HepG2 (cell line): ENCODE measurements around the gene JCAD. TPM values are rescaled to one million over a fixed set of nuclear protein-coding genes. Genes with fewer than 3 reads are reported as not detected.

Source experiments
- ATAC-seq: fragments of 200-7000 bp; cut with Tn5 transposase; 3 replicates; pipeline ENCODE4 v1.9.1; 2020; ENCODE audit warnings: mild to moderate bottlenecking, moderate library complexity
- BruUV-seq: library from RNA; stranded (reverse); fragments of 400-500 nt; replicated peaks from 2 replicates; lab custom pipeline; 2021; lab: Mats Ljungman, UMichigan
- CTCF ChIA-PET: fragments of 300-600 bp; formaldehyde crosslinking; extraction: SDS; loops from one replicate; lab custom pipeline; 2021; ENCODE audit warnings: low total read pairs, inconsistent platforms, low intra/inter-chr PET ratio; lab: Yijun Ruan, JAX
- POLR2A ChIA-PET: fragments of 350-600 bp; sonication (Branson Sonifier 250); formaldehyde crosslinking; loops from one replicate; lab custom pipeline; 2020; ENCODE audit warnings: antibody characterized with exemption, inconsistent platforms; lab: Yijun Ruan, JAX
- DNase-seq: peaks from one replicate; pipeline ENCODE4 v3.0.0-alpha.2; 2015; ENCODE audit warnings: low spot score
- FAIRE-seq: peaks from 3 replicates; lab custom pipeline; 2011; peaks lifted over from hg19 to GRCh38; lab: Jason Lieb, UNC
- H2AFZ ChIP-seq: one replicate; pipeline ENCODE4 v1.6.1; 2011; ENCODE audit warnings: low read length, inconsistent platforms
- H3K27ac ChIP-seq: fragments of 300-600 bp; 3 replicates; pipeline ENCODE4 v1.8.0; 2011; ENCODE audit warnings: mixed run types, mild to moderate bottlenecking, mixed read lengths, low read length, inconsistent platforms; ENCODE audit not compliant: insufficient read depth; ENCODE audit errors: extremely low read length
- H3K27me3 ChIP-seq, 2 experiments: fragments of 200-600 bp in 1 of 2; 2 replicates in 1 of 2; 3 replicates in 1 of 2; pipeline versions ENCODE4 v1.6.0 to v1.8.0; 2011; ENCODE audit warnings: low read length in 2 of 2, mild to moderate bottlenecking in 2 of 2, moderate library complexity in 2 of 2, inconsistent platforms in 1 of 2; ENCODE audit not compliant: insufficient read depth in 2 of 2, control insufficient read depth in 1 of 2
- H3K36me3 ChIP-seq, 2 experiments: fragments of 200-600 bp in 1 of 2; replicated peaks in 1 of 2; 2 replicates in 1 of 2; 3 replicates in 1 of 2; pipeline versions ENCODE4 v1.5.1 to v1.8.0; 2011; ENCODE audit warnings: low read length in 2 of 2, inconsistent platforms in 1 of 2; ENCODE audit not compliant: insufficient read depth in 2 of 2, control insufficient read depth in 1 of 2
- H3K4me1 ChIP-seq: 2 replicates; pipeline ENCODE4 v1.5.1; 2012; ENCODE audit warnings: low read length, inconsistent platforms; ENCODE audit not compliant: insufficient read depth
- H3K4me2 ChIP-seq: 2 replicates; pipeline ENCODE4 v1.6.0; 2011; ENCODE audit warnings: low read depth, low read length, inconsistent platforms
- H3K4me3 ChIP-seq, 3 experiments: fragments of 200-600 bp in 1 of 3; sonication (generic), shearing (Covaris generic) in 1 of 3; replicated peaks in 1 of 3; 2 replicates each; pipeline ENCODE4 v1.5.1; 2011 to 2016; ENCODE audit warnings: low read length in 3 of 3, inconsistent platforms in 2 of 3, low read depth in 2 of 3, mild to moderate bottlenecking in 2 of 3, control low read depth in 1 of 3, mixed read lengths in 1 of 3; ENCODE audit not compliant: insufficient read depth in 1 of 3
- H3K79me2 ChIP-seq: one replicate; pipeline ENCODE4 v1.6.1; 2011; ENCODE audit warnings: low read length, inconsistent platforms; ENCODE audit not compliant: insufficient read depth
- H3K9ac ChIP-seq: 2 replicates; pipeline ENCODE4 v1.6.0; 2011; ENCODE audit warnings: mild to moderate bottlenecking, low read depth, low read length, inconsistent platforms; ENCODE audit not compliant: insufficient read depth
- H3K9me3 ChIP-seq: 2 replicates; pipeline ENCODE4 v1.5.1; 2012; ENCODE audit warnings: mild to moderate bottlenecking, low read length
- H4K20me1 ChIP-seq: 2 replicates; pipeline ENCODE4 v1.6.0; 2011; ENCODE audit warnings: inconsistent platforms, mild to moderate bottlenecking, low read length, moderate library complexity; ENCODE audit not compliant: insufficient read depth
- ASH2L ChIP-seq: fragments of 300-600, 200-600 bp; sonication (generic); IDR thresholded peaks from 2 replicates; pipeline ENCODE4 v1.7.0; 2017; ENCODE audit warnings: low read depth, mild to moderate bottlenecking, moderate library complexity, mixed read lengths, low read length; ENCODE audit not compliant: insufficient read length
- DMAP1 ChIP-seq: IDR thresholded peaks from 2 replicates; pipeline ENCODE4 v1.6.1; 2016
- HNF1A ChIP-seq, 2 experiments: sonication (generic) in 1 of 2; formaldehyde crosslinking in 1 of 2; IDR thresholded peaks; 2 replicates each; pipeline versions ENCODE4 v1.4.0 to v1.6.1; 2016 to 2020; ENCODE audit warnings: borderline replicate concordance in 1 of 2, low read depth in 1 of 2, mild to moderate bottlenecking in 1 of 2, missing genetic modification reagents in 1 of 2
- NFE2 ChIP-seq: sonication (generic); formaldehyde crosslinking; IDR thresholded peaks from 2 replicates; pipeline ENCODE4 v1.4.0; 2020; ENCODE audit warnings: missing genetic modification reagents
- PBX2 ChIP-seq: IDR thresholded peaks from 2 replicates; pipeline ENCODE4 v1.6.1; 2016; ENCODE audit warnings: control low read depth
- SCMH1 ChIP-seq: sonication (generic); formaldehyde crosslinking; IDR thresholded peaks from 2 replicates; pipeline ENCODE4 v1.9.0; 2021; ENCODE audit warnings: missing genetic modification reagents, mild to moderate bottlenecking, borderline replicate concordance
- ZNF33A ChIP-seq: sonication (generic); formaldehyde crosslinking; IDR thresholded peaks from 2 replicates; pipeline ENCODE4 v1.5.1; 2020; ENCODE audit warnings: missing genetic modification reagents, mild to moderate bottlenecking, moderate library complexity, borderline replicate concordance
- ZNF570 ChIP-seq: sonication (generic); formaldehyde crosslinking; IDR thresholded peaks from 2 replicates; pipeline ENCODE4 v1.4.0; 2020; ENCODE audit warnings: mild to moderate bottlenecking, missing genetic modification reagents, borderline replicate concordance
- WGBS: methylation state at CpG from one replicate; pipeline ENCODE4 v1.1.6; 2017; ENCODE audit warnings: low lambda C conversion rate; 5-methylcytosine and 5-hydroxymethylcytosine counted together
- in situ Hi-C: cut with HindIII; loops from 2 replicates; pipeline ENCODE4 v1.10.0; 2017; ENCODE audit warnings: low pct_unique_long_range_greater_than_20kb; ENCODE audit not compliant: extremely low pct_ligation_motif_present
- intact Hi-C: fragments of 100-400 bp; cut with micrococcal nuclease; formaldehyde crosslinking; loops from one replicate; pipeline ENCODE4 v1.10.0; 2022; ENCODE audit not compliant: unreplicated experiment
- polyA plus RNA-seq, 8 experiments: library from polyadenylated mRNA; depleted of rRNA in 3 of 8; stranded (reverse) in 7 of 8; unstranded in 1 of 8; fragments of >200 nt; fragmentation: Illumina TruSeq in 4 of 8; extraction: Trizol in 4 of 8; gene quantifications; 2 replicates each; pipeline versions ENCODE4 v1.2.1 to v1.2.3, GENCODE V29; 2011 to 2016; ENCODE audit warnings: low read depth in 4 of 8, missing spikeins in 1 of 8, mixed read lengths in 1 of 8; ENCODE audit not compliant: insufficient read depth in 1 of 8
- total RNA-seq, 5 experiments: library from RNA; depleted of rRNA; stranded (reverse); fragments of >200 nt; fragmentation: Illumina TruSeq; extraction: Trizol; gene quantifications; 2 replicates each; pipeline ENCODE4 v1.2.3, GENCODE V29; 2016; ENCODE audit warnings: low read depth in 1 of 5
- TF ChIP-seq, protein P1 (sequence below): sonication (generic); formaldehyde crosslinking; IDR thresholded peaks from 2 replicates; pipeline ENCODE4 v1.5.0; 2020; ENCODE audit warnings: mild to moderate bottlenecking, missing genetic modification reagents, borderline replicate concordance
- TF ChIP-seq, protein P2 (sequence below): IDR thresholded peaks from 2 replicates; pipeline ENCODE4 v1.6.1; 2016; ENCODE audit warnings: mild to moderate bottlenecking, missing biosample characterization, missing genetic modification reagents
- TF ChIP-seq, protein P3 (sequence below): sonication (generic); formaldehyde crosslinking; IDR thresholded peaks from 2 replicates; pipeline ENCODE4 v1.4.0; 2020; ENCODE audit warnings: missing genetic modification reagents, borderline replicate concordance

JCAD gene
- total and polyA plus RNA-seq, 2 of the 13 experiments (the other 11 are each of a cell fraction or from before 2014, with no cell fraction given) = 0.04 to 0.08 TPM

DNA sequence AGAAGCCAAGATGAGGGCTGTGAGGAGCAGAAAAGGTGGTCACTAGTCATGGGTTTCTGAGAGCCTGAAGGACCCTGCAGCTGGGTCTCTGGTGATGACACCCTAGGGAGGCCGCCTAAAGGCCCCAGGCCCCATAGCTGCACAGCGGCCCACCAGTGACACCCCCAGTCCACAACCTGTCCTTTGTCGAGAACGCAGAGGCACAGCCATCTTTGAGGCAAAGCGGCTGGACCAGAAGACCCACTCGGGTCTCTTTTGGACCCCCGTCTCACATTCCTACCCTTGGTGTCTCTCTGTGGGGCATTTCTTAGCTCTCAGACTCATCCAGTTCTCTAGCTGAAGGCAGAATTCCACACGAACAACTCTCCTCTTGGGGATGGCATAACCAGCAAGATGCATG, 18.8 kb downstream of the JCAD start:
- intact Hi-C loops (no loop called here), in situ Hi-C loops (no loop called here)
- ChIA-PET POLR2A (no interaction called here), CTCF (no interaction called here)
- peaks cover 0 to 1% of the 10 kb centered on the region in 2 experiments; a peak in 1 of 5 replicates for H3K27me3 ChIP-seq
- H3K27ac ChIP-seq = no peak overlapping the region
- no peak for FAIRE-seq
- H3K9ac ChIP-seq = no peak overlapping the region
- H3K9me3 ChIP-seq = no peaks in the 10 kb centered on the region
- ATAC-seq = no peak
- H3K4me1 ChIP-seq = 0 out of 2 replicates have a peak, but pooled peaks cover 7% of the 10 kb centered on the region
- no peak overlapping the region for H3K4me2 ChIP-seq
- 83% methylated on average over 7 of the region's 8 CpGs for WGBS
- TF ChIP-seq ASH2L = no peak
- TF ChIP-seq, protein P1, sequence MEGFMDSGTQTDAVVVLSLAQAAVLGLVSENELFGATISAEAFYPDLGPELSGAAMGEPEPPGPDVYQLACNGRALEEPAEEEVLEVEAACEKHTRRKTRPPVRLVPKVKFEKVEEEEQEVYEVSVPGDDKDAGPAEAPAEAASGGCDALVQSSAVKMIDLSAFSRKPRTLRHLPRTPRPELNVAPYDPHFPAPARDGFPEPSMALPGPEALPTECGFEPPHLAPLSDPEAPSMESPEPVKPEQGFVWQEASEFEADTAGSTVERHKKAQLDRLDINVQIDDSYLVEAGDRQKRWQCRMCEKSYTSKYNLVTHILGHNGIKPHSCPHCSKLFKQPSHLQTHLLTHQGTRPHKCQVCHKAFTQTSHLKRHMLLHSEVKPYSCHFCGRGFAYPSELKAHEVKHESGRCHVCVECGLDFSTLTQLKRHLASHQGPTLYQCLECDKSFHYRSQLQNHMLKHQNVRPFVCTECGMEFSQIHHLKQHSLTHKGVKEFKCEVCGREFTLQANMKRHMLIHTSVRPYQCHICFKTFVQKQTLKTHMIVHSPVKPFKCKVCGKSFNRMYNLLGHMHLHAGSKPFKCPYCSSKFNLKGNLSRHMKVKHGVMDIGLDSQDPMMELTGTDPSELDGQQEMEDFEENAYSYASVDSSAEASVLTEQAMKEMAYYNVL (CRISPR knock-in tag) = no peak
- no peak for TF ChIP-seq PBX2
- no peak for TF ChIP-seq NFE2 (CRISPR knock-in tag)
- TF ChIP-seq, protein P2, sequence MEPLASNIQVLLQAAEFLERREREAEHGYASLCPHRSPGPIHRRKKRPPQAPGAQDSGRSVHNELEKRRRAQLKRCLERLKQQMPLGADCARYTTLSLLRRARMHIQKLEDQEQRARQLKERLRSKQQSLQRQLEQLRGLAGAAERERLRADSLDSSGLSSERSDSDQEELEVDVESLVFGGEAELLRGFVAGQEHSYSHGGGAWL (CRISPR knock-in tag) = no peak
- TF ChIP-seq ZNF33A (CRISPR knock-in tag) = no peak
- TF ChIP-seq SCMH1 (CRISPR knock-in tag) = no peak
- no peak for TF ChIP-seq ZNF570 (CRISPR knock-in tag)
- TF ChIP-seq, protein P3, sequence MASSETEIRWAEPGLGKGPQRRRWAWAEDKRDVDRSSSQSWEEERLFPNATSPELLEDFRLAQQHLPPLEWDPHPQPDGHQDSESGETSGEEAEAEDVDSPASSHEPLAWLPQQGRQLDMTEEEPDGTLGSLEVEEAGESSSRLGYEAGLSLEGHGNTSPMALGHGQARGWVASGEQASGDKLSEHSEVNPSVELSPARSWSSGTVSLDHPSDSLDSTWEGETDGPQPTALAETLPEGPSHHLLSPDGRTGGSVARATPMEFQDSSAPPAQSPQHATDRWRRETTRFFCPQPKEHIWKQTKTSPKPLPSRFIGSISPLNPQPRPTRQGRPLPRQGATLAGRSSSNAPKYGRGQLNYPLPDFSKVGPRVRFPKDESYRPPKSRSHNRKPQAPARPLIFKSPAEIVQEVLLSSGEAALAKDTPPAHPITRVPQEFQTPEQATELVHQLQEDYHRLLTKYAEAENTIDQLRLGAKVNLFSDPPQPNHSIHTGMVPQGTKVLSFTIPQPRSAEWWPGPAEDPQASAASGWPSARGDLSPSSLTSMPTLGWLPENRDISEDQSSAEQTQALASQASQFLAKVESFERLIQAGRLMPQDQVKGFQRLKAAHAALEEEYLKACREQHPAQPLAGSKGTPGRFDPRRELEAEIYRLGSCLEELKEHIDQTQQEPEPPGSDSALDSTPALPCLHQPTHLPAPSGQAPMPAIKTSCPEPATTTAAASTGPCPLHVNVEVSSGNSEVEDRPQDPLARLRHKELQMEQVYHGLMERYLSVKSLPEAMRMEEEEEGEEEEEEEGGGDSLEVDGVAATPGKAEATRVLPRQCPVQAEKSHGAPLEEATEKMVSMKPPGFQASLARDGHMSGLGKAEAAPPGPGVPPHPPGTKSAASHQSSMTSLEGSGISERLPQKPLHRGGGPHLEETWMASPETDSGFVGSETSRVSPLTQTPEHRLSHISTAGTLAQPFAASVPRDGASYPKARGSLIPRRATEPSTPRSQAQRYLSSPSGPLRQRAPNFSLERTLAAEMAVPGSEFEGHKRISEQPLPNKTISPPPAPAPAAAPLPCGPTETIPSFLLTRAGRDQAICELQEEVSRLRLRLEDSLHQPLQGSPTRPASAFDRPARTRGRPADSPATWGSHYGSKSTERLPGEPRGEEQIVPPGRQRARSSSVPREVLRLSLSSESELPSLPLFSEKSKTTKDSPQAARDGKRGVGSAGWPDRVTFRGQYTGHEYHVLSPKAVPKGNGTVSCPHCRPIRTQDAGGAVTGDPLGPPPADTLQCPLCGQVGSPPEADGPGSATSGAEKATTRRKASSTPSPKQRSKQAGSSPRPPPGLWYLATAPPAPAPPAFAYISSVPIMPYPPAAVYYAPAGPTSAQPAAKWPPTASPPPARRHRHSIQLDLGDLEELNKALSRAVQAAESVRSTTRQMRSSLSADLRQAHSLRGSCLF (CRISPR knock-in tag) = no peak
- TF ChIP-seq DMAP1 (CRISPR knock-in tag) = no peak
- TF ChIP-seq HNF1A (IDR thresholded peaks at IDR 0.05; ENCODE audit: low read depth) = no peak
- no peak for TF ChIP-seq HNF1A (CRISPR knock-in tag; IDR thresholded peaks at IDR 0.05; ENCODE audit: borderline replicate concordance)
- no TSS peak for BruUV-seq
- DNase-seq = no peak
- no peaks in the 10 kb centered on the region for H3K79me2 ChIP-seq
- H3K36me3 ChIP-seq = no peaks in the 10 kb centered on the region
- no peaks in the 10 kb centered on the region for H4K20me1 ChIP-seq
- H2AFZ ChIP-seq = no peak overlapping the region
- no peak overlapping the region for H3K4me3 ChIP-seq
